WTC11 (cell line): ENCODE measurements around the gene BICRA.

Experiments used
- CREB1 ChIP-seq: sonication (generic); formaldehyde crosslinking; IDR thresholded peaks from 2 replicates; pipeline ENCODE4 v1.8.0; 2023; ENCODE audit warnings: mild to moderate bottlenecking, missing genetic modification reagents
- ETV6 ChIP-seq: sonication (generic); formaldehyde crosslinking; IDR thresholded peaks from 2 replicates; pipeline ENCODE4 v1.8.1; 2022; ENCODE audit warnings: mild to moderate bottlenecking, missing genetic modification reagents
- JUN ChIP-seq: sonication (generic); formaldehyde crosslinking; IDR thresholded peaks from 2 replicates; pipeline ENCODE4 v1.8.0; 2023; ENCODE audit warnings: mild to moderate bottlenecking, missing genetic modification reagents
- TEAD4 ChIP-seq: sonication (generic); formaldehyde crosslinking; IDR thresholded peaks from 2 replicates; pipeline ENCODE4 v1.8.0; 2022; ENCODE audit warnings: mild to moderate bottlenecking, missing genetic modification reagents
- ZNF121 ChIP-seq: sonication (generic); formaldehyde crosslinking; IDR thresholded peaks from 2 replicates; pipeline ENCODE4 v1.8.0; 2023; ENCODE audit warnings: missing genetic modification reagents
- ZNF317 ChIP-seq: sonication (generic); formaldehyde crosslinking; IDR thresholded peaks from 2 replicates; pipeline ENCODE4 v1.8.1; 2023; ENCODE audit warnings: low read depth, mild to moderate bottlenecking, moderate library complexity, missing genetic modification reagents, borderline replicate concordance
- TF ChIP-seq, protein P1 (sequence below): sonication (generic); formaldehyde crosslinking; IDR thresholded peaks from 2 replicates; pipeline ENCODE4 v1.8.0; 2023; ENCODE audit warnings: missing genetic modification reagents
- TF ChIP-seq, protein P2 (sequence below): fragments of 200-600 bp; IDR thresholded peaks from 2 replicates; pipeline ENCODE4 v1.8.0; 2022; ENCODE audit warnings: antibody characterized with exemption
- TF ChIP-seq, protein P3 (sequence below): sonication (generic); formaldehyde crosslinking; IDR thresholded peaks from 2 replicates; pipeline ENCODE4 v1.8.0; 2022; ENCODE audit warnings: mild to moderate bottlenecking, missing genetic modification reagents
- TF ChIP-seq, protein P4 (sequence below): sonication (generic); formaldehyde crosslinking; conservative IDR thresholded peaks from 2 replicates; pipeline ENCODE4 v1.8.1; 2022; ENCODE audit warnings: mild to moderate bottlenecking, missing genetic modification reagents
- TF ChIP-seq, protein P5 (sequence below): sonication (generic); formaldehyde crosslinking; IDR thresholded peaks from 2 replicates; pipeline ENCODE4 v1.8.1; 2023; ENCODE audit warnings: mild to moderate bottlenecking, missing genetic modification reagents
- TF ChIP-seq, protein P6 (sequence below): sonication (generic); formaldehyde crosslinking; IDR thresholded peaks from 2 replicates; pipeline ENCODE4 v1.8.1; 2022; ENCODE audit warnings: low read depth, mild to moderate bottlenecking, moderate library complexity, missing genetic modification reagents, borderline replicate concordance
- TF ChIP-seq, protein P7 (sequence below): sonication (generic); formaldehyde crosslinking; IDR thresholded peaks from 2 replicates; pipeline ENCODE4 v1.8.1; 2023; ENCODE audit warnings: mild to moderate bottlenecking, missing genetic modification reagents, moderate library complexity
- TF ChIP-seq, protein P8 (sequence below): sonication (generic); formaldehyde crosslinking; IDR thresholded peaks from 2 replicates; pipeline ENCODE4 v1.8.0; 2023; ENCODE audit warnings: missing genetic modification reagents, mild to moderate bottlenecking, borderline replicate concordance

DNA sequence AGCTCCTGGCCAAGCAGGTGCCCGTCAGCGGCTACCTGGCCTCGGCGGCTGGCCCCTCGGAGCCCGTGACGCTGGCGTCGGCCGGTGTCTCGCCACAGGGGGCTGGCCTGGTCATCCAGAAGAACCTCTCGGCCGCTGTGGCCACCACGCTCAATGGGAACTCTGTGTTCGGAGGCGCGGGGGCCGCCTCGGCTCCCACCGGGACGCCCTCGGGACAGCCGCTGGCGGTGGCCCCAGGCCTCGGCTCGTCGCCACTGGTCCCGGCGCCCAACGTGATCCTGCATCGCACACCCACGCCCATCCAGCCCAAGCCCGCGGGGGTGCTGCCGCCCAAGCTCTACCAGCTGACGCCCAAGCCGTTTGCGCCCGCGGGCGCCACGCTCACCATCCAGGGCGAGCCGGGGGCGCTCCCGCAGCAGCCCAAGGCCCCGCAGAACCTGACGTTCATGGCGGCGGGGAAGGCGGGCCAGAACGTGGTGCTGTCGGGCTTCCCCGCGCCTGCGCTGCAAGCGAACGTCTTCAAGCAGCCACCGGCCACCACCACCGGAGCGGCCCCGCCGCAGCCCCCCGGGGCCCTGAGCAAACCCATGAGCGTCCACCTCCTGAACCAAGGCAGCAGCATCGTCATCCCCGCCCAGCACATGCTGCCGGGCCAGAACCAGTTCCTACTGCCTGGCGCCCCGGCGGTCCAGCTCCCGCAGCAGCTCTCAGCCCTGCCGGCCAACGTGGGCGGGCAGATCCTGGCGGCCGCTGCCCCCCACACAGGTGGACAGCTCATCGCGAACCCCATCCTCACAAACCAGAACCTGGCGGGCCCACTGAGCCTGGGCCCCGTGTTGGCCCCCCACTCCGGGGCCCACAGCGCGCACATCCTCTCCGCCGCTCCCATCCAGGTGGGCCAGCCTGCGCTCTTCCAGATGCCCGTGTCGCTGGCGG is 71.3 kb downstream of the BICRA start:
- TF ChIP-seq TEAD4 (no peak), ZNF121 (CRISPR knock-in tag) (no peak), CREB1 (CRISPR knock-in tag) (no peak), ETV6 (CRISPR knock-in tag) (no peak), ZNF317 (CRISPR knock-in tag) (no peak), JUN (CRISPR knock-in tag) (no peak)
- TF ChIP-seq, protein P1, sequence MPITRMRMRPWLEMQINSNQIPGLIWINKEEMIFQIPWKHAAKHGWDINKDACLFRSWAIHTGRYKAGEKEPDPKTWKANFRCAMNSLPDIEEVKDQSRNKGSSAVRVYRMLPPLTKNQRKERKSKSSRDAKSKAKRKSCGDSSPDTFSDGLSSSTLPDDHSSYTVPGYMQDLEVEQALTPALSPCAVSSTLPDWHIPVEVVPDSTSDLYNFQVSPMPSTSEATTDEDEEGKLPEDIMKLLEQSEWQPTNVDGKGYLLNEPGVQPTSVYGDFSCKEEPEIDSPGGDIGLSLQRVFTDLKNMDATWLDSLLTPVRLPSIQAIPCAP (CRISPR knock-in tag) = no peak
- TF ChIP-seq, protein P2, sequence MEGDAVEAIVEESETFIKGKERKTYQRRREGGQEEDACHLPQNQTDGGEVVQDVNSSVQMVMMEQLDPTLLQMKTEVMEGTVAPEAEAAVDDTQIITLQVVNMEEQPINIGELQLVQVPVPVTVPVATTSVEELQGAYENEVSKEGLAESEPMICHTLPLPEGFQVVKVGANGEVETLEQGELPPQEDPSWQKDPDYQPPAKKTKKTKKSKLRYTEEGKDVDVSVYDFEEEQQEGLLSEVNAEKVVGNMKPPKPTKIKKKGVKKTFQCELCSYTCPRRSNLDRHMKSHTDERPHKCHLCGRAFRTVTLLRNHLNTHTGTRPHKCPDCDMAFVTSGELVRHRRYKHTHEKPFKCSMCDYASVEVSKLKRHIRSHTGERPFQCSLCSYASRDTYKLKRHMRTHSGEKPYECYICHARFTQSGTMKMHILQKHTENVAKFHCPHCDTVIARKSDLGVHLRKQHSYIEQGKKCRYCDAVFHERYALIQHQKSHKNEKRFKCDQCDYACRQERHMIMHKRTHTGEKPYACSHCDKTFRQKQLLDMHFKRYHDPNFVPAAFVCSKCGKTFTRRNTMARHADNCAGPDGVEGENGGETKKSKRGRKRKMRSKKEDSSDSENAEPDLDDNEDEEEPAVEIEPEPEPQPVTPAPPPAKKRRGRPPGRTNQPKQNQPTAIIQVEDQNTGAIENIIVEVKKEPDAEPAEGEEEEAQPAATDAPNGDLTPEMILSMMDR = no peak
- TF ChIP-seq, protein P3, sequence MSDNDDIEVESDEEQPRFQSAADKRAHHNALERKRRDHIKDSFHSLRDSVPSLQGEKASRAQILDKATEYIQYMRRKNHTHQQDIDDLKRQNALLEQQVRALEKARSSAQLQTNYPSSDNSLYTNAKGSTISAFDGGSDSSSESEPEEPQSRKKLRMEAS (CRISPR knock-in tag) = no peak
- TF ChIP-seq, protein P4, sequence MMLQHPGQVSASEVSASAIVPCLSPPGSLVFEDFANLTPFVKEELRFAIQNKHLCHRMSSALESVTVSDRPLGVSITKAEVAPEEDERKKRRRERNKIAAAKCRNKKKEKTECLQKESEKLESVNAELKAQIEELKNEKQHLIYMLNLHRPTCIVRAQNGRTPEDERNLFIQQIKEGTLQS (CRISPR knock-in tag) = no peak
- TF ChIP-seq, protein P5, sequence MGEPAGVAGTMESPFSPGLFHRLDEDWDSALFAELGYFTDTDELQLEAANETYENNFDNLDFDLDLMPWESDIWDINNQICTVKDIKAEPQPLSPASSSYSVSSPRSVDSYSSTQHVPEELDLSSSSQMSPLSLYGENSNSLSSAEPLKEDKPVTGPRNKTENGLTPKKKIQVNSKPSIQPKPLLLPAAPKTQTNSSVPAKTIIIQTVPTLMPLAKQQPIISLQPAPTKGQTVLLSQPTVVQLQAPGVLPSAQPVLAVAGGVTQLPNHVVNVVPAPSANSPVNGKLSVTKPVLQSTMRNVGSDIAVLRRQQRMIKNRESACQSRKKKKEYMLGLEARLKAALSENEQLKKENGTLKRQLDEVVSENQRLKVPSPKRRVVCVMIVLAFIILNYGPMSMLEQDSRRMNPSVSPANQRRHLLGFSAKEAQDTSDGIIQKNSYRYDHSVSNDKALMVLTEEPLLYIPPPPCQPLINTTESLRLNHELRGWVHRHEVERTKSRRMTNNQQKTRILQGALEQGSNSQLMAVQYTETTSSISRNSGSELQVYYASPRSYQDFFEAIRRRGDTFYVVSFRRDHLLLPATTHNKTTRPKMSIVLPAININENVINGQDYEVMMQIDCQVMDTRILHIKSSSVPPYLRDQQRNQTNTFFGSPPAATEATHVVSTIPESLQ (CRISPR knock-in tag) = no peak
- TF ChIP-seq, protein P6, sequence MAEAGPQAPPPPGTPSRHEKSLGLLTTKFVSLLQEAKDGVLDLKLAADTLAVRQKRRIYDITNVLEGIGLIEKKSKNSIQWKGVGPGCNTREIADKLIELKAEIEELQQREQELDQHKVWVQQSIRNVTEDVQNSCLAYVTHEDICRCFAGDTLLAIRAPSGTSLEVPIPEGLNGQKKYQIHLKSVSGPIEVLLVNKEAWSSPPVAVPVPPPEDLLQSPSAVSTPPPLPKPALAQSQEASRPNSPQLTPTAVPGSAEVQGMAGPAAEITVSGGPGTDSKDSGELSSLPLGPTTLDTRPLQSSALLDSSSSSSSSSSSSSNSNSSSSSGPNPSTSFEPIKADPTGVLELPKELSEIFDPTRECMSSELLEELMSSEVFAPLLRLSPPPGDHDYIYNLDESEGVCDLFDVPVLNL = no peak
- TF ChIP-seq, protein P7, sequence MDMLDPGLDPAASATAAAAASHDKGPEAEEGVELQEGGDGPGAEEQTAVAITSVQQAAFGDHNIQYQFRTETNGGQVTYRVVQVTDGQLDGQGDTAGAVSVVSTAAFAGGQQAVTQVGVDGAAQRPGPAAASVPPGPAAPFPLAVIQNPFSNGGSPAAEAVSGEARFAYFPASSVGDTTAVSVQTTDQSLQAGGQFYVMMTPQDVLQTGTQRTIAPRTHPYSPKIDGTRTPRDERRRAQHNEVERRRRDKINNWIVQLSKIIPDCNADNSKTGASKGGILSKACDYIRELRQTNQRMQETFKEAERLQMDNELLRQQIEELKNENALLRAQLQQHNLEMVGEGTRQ = no peak
- TF ChIP-seq, protein P8, sequence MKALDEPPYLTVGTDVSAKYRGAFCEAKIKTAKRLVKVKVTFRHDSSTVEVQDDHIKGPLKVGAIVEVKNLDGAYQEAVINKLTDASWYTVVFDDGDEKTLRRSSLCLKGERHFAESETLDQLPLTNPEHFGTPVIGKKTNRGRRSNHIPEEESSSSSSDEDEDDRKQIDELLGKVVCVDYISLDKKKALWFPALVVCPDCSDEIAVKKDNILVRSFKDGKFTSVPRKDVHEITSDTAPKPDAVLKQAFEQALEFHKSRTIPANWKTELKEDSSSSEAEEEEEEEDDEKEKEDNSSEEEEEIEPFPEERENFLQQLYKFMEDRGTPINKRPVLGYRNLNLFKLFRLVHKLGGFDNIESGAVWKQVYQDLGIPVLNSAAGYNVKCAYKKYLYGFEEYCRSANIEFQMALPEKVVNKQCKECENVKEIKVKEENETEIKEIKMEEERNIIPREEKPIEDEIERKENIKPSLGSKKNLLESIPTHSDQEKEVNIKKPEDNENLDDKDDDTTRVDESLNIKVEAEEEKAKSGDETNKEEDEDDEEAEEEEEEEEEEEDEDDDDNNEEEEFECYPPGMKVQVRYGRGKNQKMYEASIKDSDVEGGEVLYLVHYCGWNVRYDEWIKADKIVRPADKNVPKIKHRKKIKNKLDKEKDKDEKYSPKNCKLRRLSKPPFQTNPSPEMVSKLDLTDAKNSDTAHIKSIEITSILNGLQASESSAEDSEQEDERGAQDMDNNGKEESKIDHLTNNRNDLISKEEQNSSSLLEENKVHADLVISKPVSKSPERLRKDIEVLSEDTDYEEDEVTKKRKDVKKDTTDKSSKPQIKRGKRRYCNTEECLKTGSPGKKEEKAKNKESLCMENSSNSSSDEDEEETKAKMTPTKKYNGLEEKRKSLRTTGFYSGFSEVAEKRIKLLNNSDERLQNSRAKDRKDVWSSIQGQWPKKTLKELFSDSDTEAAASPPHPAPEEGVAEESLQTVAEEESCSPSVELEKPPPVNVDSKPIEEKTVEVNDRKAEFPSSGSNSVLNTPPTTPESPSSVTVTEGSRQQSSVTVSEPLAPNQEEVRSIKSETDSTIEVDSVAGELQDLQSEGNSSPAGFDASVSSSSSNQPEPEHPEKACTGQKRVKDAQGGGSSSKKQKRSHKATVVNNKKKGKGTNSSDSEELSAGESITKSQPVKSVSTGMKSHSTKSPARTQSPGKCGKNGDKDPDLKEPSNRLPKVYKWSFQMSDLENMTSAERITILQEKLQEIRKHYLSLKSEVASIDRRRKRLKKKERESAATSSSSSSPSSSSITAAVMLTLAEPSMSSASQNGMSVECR (CRISPR knock-in tag) = no peak
